Measurements from ENCODE around the gene GIT1. TPM values are rescaled to one million over a fixed set of nuclear protein-coding genes. Genes with fewer than 3 reads are reported as not detected.

GIT1 gene
- total RNA-seq, 5 donors from 2014 or later (not counting 1 experiment from before 2014, with no cell fraction given): 36.7 to 86.4 (median 71.8) TPM

GRCh38 chr17:29588017-29588561, 1.4 kb downstream of the GIT1 start:
- H3K4me3 ChIP-seq (ENCODE audit: control insufficient read depth in 1 of 2, extremely low read depth in 1 of 2, low read length in 1 of 2): peak overlapping the region; percentile 75 to 80
- peaks cover 69 to 78% (median 75%) of the 10 kb centered on the region in 3 donors for H3K4me1 Mint-ChIP-seq
- H3K36me3 Mint-ChIP-seq: no peaks in the 10 kb centered on the region
- peak overlapping the region; percentile 87 to 93 (median 89) for H3K4me3 Mint-ChIP-seq
- no peaks in the 10 kb centered on the region for H3K27me3 ChIP-seq (replicated peaks in 1 of 2; ENCODE audit: control insufficient read depth in 2 of 2, extremely low read depth in 1 of 2, insufficient read depth in 2 of 2, low read length in 1 of 2)
- H3K36me3 ChIP-seq (ENCODE audit: control insufficient read depth in 2 of 2, extremely low read depth in 1 of 2, insufficient read depth in 1 of 2, low read length in 1 of 2): peaks cover under 1 to 6% of the 10 kb centered on the region in 2 donors
- H3K27ac ChIP-seq (ENCODE audit: low read length): peak overlapping the region; percentile 11
- no peak for DNase-seq
- peak overlapping the region; percentile 92 to 94 for H3K27ac Mint-ChIP-seq
- H3K9me3 ChIP-seq: no peaks in the 10 kb centered on the region
- H3K27me3 Mint-ChIP-seq: no peaks in the 10 kb centered on the region
- ATAC-seq (replicated peaks in 1 of 4): no peak
- CTCF ChIA-PET: interaction anchor here in 1 of 2 donors (0.9 to 2.0 kb wide), 3 partner anchors 20 to 32 kb away, joined by 3 to 10 read pairs (median 4); partner anchors contain the start of gene TP53I13
- no peaks in the 10 kb centered on the region for H3K9me3 Mint-ChIP-seq
- H3K4me1 ChIP-seq (ENCODE audit: control insufficient read depth in 1 of 2, extremely low read depth in 1 of 2, insufficient read depth in 2 of 2, low read length in 2 of 2): peaks cover 37 to 81% of the 10 kb centered on the region in 2 experiments
- 3% methylated on average over 3 of the region's 8 CpGs for WGBS (ENCODE audit: insufficient coverage)
- POLR2A ChIA-PET: no interaction called here

GRCh38 chr17:29587591-29587990, 1.9 kb downstream of the GIT1 start:
- Mint-ChIP-seq H3K9me3 (no peaks in the 10 kb centered on the region), H3K36me3 (no peaks in the 10 kb centered on the region), H3K27ac (peak overlapping the region; percentile 92 to 94), H3K27me3 (no peaks in the 10 kb centered on the region), H3K4me1 (peaks cover 69 to 75% (median 72%) of the 10 kb centered on the region in 3 donors), H3K4me3 (peak overlapping the region; percentile 87 to 93 (median 89))
- ATAC-seq (replicated peaks in 1 of 4) (no peak), DNase-seq (no peak)
- 75% methylated on average over 2 of the region's 6 CpGs for WGBS (ENCODE audit: insufficient coverage)
- Histone ChIP-seq H3K36me3 (ENCODE audit: control insufficient read depth in 2 of 2, extremely low read depth in 1 of 2, insufficient read depth in 1 of 2, low read length in 1 of 2) (peaks cover 5 to 11% of the 10 kb centered on the region in 2 donors), H3K4me1 (ENCODE audit: control insufficient read depth in 1 of 2, extremely low read depth in 1 of 2, insufficient read depth in 2 of 2, low read length in 2 of 2) (peaks cover 36 to 77% of the 10 kb centered on the region in 2 experiments), H3K4me3 (ENCODE audit: control insufficient read depth in 1 of 2, extremely low read depth in 1 of 2, low read length in 1 of 2) (peak overlapping the region in 1 of 2 donors; percentile 75), H3K9me3 (no peaks in the 10 kb centered on the region), H3K27ac (ENCODE audit: low read length) (no peak overlapping the region), H3K27me3 (replicated peaks in 1 of 2; ENCODE audit: control insufficient read depth in 2 of 2, extremely low read depth in 1 of 2, insufficient read depth in 2 of 2, low read length in 1 of 2) (no peaks in the 10 kb centered on the region)
- ChIA-PET POLR2A (no interaction called here), CTCF (interaction anchor here in 1 of 2 donors (0.9 to 2.0 kb wide), 3 partner anchors 19 to 33 kb away, joined by 3 to 10 read pairs (median 4); partner anchors contain the start of gene TP53I13)

GRCh38 chr17:29586676-29587469, 2.6 kb downstream of the GIT1 start:
- peak overlapping the region; percentile 92 to 94 for H3K27ac Mint-ChIP-seq
- CTCF ChIA-PET: interaction anchor here in 1 of 2 donors (0.6 to 2.0 kb wide), 3 partner anchors 19 to 191 kb away, joined by 3 to 10 read pairs (median 4); partner anchors contain the start of gene TP53I13
- POLR2A ChIA-PET: no interaction called here
- Histone ChIP-seq H3K27me3 (replicated peaks in 1 of 2; ENCODE audit: control insufficient read depth in 2 of 2, extremely low read depth in 1 of 2, insufficient read depth in 2 of 2, low read length in 1 of 2) (no peaks in the 10 kb centered on the region), H3K36me3 (ENCODE audit: control insufficient read depth in 2 of 2, extremely low read depth in 1 of 2, insufficient read depth in 1 of 2, low read length in 1 of 2) (peaks cover 6 to 17% of the 10 kb centered on the region in 2 donors), H3K9me3 (no peaks in the 10 kb centered on the region), H3K27ac (ENCODE audit: low read length) (no peak overlapping the region), H3K4me3 (ENCODE audit: control insufficient read depth in 1 of 2, extremely low read depth in 1 of 2, low read length in 1 of 2) (no peak overlapping the region), H3K4me1 (ENCODE audit: control insufficient read depth in 1 of 2, extremely low read depth in 1 of 2, insufficient read depth in 2 of 2, low read length in 2 of 2) (peaks cover 30 to 70% of the 10 kb centered on the region in 2 experiments)
- H3K27me3 Mint-ChIP-seq: no peaks in the 10 kb centered on the region
- DNase-seq (no peak), ATAC-seq (replicated peaks in 1 of 4) (no peak)
- no peaks in the 10 kb centered on the region for H3K9me3 Mint-ChIP-seq
- peaks cover 3% of the 10 kb centered on the region for H3K36me3 Mint-ChIP-seq
- peak overlapping the region; percentile 87 to 93 (median 89) for H3K4me3 Mint-ChIP-seq
- 96% methylated on average over 3 of the region's 9 CpGs for WGBS (ENCODE audit: insufficient coverage)
- H3K4me1 Mint-ChIP-seq: peaks cover 65 to 68% (median 68%) of the 10 kb centered on the region in 3 donors

- Histone ChIP-seq H3K27ac (ENCODE audit: low read length) (peak overlapping the region; percentile 28), H3K4me1 (ENCODE audit: control insufficient read depth in 1 of 2, extremely low read depth in 1 of 2, insufficient read depth in 2 of 2, low read length in 2 of 2) (peaks cover 18 to 64% of the 10 kb centered on the region in 2 experiments), H3K4me3 (ENCODE audit: control insufficient read depth in 1 of 2, extremely low read depth in 1 of 2, low read length in 1 of 2) (peak overlapping the region in 1 of 2 donors; percentile 56), H3K27me3 (replicated peaks in 1 of 2; ENCODE audit: control insufficient read depth in 2 of 2, extremely low read depth in 1 of 2, insufficient read depth in 2 of 2, low read length in 1 of 2) (no peaks in the 10 kb centered on the region), H3K9me3 (no peaks in the 10 kb centered on the region), H3K36me3 (ENCODE audit: control insufficient read depth in 2 of 2, extremely low read depth in 1 of 2, insufficient read depth in 1 of 2, low read length in 1 of 2) (peaks cover 15 to 22% of the 10 kb centered on the region in 2 donors)
- Mint-ChIP-seq H3K9me3 (no peaks in the 10 kb centered on the region), H3K27ac (peak overlapping the region; percentile 66 to 86), H3K4me1 (peaks cover 55 to 56% (median 56%) of the 10 kb centered on the region in 3 donors), H3K4me3 (peak overlapping the region in 2 of 3 donors; percentile 39 to 48), H3K27me3 (no peaks in the 10 kb centered on the region), H3K36me3 (peaks cover 6% of the 10 kb centered on the region)
- DNase-seq: peak in 6 of 35 experiments; percentile 11 to 55 (median 36)
- CTCF ChIA-PET: interaction anchor here (0.7 to 1.6 kb wide), 4 partner anchors 30 to 758 kb away, joined by 3 to 5 read pairs (median 4); no protein-coding TSS in a partner anchor
- POLR2A ChIA-PET: no interaction called here
- WGBS (ENCODE audit: insufficient coverage): 55% methylated on average over 3 of the region's 8 CpGs
- ATAC-seq (replicated peaks in 1 of 4): no peak
Observed at GRCh38 chr17:29585080-29585751, 4.2 kb downstream of the GIT1 start.

GRCh38 chr17:29584452-29585079, 4.9 kb downstream of the GIT1 start:
- peak overlapping the region; percentile 76 to 86 for H3K27ac Mint-ChIP-seq
- no peak overlapping the region for H3K4me3 Mint-ChIP-seq
- Histone ChIP-seq H3K27ac (ENCODE audit: low read length) (peak overlapping the region; percentile 26), H3K4me1 (ENCODE audit: control insufficient read depth in 1 of 2, extremely low read depth in 1 of 2, insufficient read depth in 2 of 2, low read length in 2 of 2) (peaks cover 14 to 62% of the 10 kb centered on the region in 2 experiments), H3K36me3 (ENCODE audit: control insufficient read depth in 2 of 2, extremely low read depth in 1 of 2, insufficient read depth in 1 of 2, low read length in 1 of 2) (peaks cover 15 to 27% of the 10 kb centered on the region in 2 donors), H3K27me3 (replicated peaks in 1 of 2; ENCODE audit: control insufficient read depth in 2 of 2, extremely low read depth in 1 of 2, insufficient read depth in 2 of 2, low read length in 1 of 2) (no peaks in the 10 kb centered on the region), H3K4me3 (ENCODE audit: control insufficient read depth in 1 of 2, extremely low read depth in 1 of 2, low read length in 1 of 2) (peak overlapping the region in 1 of 2 donors; percentile 56), H3K9me3 (no peaks in the 10 kb centered on the region)
- WGBS (ENCODE audit: insufficient coverage): 100% methylated on average over 3 of the region's 12 CpGs
- no peaks in the 10 kb centered on the region for H3K9me3 Mint-ChIP-seq
- ATAC-seq (replicated peaks in 1 of 4): no peak
- ChIA-PET POLR2A (no interaction called here), CTCF (interaction anchor here (0.7 to 1.6 kb wide), 3 partner anchors 31 to 757 kb away, joined by 3 to 5 read pairs (median 3); no protein-coding TSS in a partner anchor)
- DNase-seq: no peak
- no peaks in the 10 kb centered on the region for H3K27me3 Mint-ChIP-seq
- peaks cover 51 to 55% (median 55%) of the 10 kb centered on the region in 3 donors for H3K4me1 Mint-ChIP-seq
- peaks cover 10% of the 10 kb centered on the region for H3K36me3 Mint-ChIP-seq
